ENCODE measurements around the gene BLTP2.
A peak's percentile ranks its signal among the peaks of the same experiment; 100 is the strongest.

Gene BLTP2

DNA sequence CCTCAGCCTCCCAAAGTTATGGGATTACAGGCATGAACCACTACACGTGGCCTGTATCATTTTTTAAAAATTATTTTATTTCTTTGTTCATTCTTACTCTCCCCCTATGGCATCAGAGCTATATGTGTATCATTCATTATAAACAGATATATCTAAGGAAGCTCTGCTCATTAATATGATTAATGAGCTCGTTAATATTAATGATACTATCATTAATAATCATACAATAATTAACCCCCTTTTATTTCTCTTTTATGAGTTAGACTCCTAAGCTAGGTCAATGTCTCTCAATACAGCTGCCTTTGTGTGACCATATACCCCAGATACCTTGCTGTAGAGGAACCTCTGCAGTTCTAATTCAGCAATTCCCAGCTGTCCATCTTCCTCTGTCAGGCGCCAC, 26.5 kb downstream of the BLTP2 start:
- in situ Hi-C loops (cut with HindIII; ENCODE audit: low sequenced_read_pairs) = loop anchor here (5.0 kb wide), 1 partner anchor 41 kb away; the partner anchor contains the start of gene ALDOC
- DNase-seq (ENCODE audit: low read depth) = no peak
- no peak overlapping the region for H3K4me3 ChIP-seq (ENCODE audit: low read depth, low read length)
- TF ChIP-seq, protein P1, sequence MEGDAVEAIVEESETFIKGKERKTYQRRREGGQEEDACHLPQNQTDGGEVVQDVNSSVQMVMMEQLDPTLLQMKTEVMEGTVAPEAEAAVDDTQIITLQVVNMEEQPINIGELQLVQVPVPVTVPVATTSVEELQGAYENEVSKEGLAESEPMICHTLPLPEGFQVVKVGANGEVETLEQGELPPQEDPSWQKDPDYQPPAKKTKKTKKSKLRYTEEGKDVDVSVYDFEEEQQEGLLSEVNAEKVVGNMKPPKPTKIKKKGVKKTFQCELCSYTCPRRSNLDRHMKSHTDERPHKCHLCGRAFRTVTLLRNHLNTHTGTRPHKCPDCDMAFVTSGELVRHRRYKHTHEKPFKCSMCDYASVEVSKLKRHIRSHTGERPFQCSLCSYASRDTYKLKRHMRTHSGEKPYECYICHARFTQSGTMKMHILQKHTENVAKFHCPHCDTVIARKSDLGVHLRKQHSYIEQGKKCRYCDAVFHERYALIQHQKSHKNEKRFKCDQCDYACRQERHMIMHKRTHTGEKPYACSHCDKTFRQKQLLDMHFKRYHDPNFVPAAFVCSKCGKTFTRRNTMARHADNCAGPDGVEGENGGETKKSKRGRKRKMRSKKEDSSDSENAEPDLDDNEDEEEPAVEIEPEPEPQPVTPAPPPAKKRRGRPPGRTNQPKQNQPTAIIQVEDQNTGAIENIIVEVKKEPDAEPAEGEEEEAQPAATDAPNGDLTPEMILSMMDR (IDR thresholded peaks at IDR 0.05; ENCODE audit: low read depth, low read length, missing control alignments) = no peak

DNA sequence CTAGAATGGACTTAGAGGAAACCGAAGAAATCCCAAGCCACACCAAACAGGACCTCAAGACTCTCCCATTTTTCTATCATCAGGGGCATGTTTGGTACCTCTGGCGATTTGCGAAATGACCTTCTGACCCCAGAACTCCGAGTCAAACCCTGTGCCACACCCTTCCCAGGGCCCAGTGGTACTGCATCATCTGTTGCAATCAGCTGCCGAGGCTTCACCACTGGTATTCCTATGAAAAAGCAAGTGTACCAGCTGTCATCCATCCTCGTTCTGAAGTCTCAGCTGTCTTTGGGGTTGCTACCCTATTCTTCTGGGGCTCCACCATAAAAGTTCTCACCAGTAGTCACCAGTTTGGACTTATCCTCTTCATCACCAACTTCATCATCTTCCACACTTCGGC, 28.7 kb downstream of the BLTP2 start:
- TF ChIP-seq, protein P1 (IDR thresholded peaks at IDR 0.05; ENCODE audit: low read depth, low read length, missing control alignments) = no peak
- DNase-seq (ENCODE audit: low read depth) = no peak
- in situ Hi-C loops (cut with HindIII; ENCODE audit: low sequenced_read_pairs) = loop anchor here (5.0 kb wide), 1 partner anchor 39 kb away; the partner anchor contains the start of gene ALDOC
- no peak overlapping the region for H3K4me3 ChIP-seq (ENCODE audit: low read depth, low read length)

DNA sequence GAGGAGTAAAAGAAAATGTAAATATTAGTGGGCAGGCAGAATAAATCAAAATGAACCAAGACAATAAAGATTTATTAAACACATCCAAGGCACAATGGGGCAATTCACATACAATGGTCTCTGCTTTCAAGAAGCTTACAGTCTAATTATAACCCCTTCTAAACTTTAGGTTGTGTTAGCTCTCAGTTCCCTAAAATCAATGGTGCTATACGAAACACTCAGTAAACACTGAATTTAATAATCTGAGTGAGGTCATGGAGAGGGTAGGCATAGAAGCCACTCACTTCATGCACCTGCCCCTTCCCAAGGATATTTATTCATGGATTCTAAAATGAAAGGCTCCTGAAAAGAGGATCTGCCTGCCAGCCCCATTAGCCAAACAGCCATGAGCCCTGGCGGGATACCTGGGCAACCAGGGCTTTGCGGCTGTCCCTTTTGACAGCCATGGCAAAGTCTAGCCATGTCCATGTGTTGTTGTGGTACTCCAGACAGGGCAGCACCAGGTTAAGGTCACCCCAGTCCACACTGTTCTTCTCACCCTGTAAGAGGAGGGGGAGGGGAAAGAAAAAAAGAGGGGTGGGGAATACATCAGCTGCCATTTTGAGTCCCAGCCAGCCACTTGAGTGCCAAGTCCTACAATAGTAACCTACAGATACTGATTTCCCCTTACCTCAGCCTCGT, 29.6 kb downstream of the BLTP2 start:
- no peak overlapping the region for H3K4me3 ChIP-seq (ENCODE audit: low read depth, low read length)
- DNase-seq (ENCODE audit: low read depth) = no peak
- TF ChIP-seq, protein P1 (IDR thresholded peaks at IDR 0.05; ENCODE audit: low read depth, low read length, missing control alignments) = no peak
- in situ Hi-C loops (cut with HindIII; ENCODE audit: low sequenced_read_pairs) = loop anchor here (5.0 kb wide), 1 partner anchor 38 kb away; the partner anchor contains the start of gene ALDOC

DNA sequence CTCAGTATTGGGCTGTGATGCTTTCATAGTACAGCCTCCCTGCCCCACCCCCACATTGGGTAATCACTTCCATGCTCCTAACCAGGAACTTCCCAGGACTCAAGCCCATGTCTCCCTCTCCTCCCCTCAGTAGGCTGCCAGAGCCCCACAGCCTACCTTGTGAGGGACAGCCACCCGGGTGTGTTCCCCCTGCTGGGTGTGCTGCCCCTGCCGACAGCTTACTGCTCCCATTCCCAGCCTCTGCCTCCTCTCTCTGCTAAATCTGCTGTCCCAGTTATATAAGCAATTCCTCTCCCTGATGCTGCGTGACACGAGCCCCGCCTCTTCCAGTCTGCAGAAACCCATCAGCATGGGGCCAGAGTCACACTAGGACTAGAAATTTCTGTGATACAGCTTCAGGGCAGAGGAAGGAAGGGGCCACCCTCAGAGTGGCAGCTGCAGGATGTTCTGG, 31.0 kb downstream of the BLTP2 start, which contains the start of gene RSKR:
Gene RSKR, minus strand, starts transcription at position 255 of the 451 bp plus-strand sequence. Its CDS starts 24 bp downstream, at position 231.
- TF ChIP-seq, protein P1 (IDR thresholded peaks at IDR 0.05; ENCODE audit: low read depth, low read length, missing control alignments) = no peak
- in situ Hi-C loops (cut with HindIII; ENCODE audit: low sequenced_read_pairs) = no loop called here
- H3K4me3 ChIP-seq (ENCODE audit: low read depth, low read length) = no peak within 1 kb of the TSS
- no peak for DNase-seq (ENCODE audit: low read depth)

DNA sequence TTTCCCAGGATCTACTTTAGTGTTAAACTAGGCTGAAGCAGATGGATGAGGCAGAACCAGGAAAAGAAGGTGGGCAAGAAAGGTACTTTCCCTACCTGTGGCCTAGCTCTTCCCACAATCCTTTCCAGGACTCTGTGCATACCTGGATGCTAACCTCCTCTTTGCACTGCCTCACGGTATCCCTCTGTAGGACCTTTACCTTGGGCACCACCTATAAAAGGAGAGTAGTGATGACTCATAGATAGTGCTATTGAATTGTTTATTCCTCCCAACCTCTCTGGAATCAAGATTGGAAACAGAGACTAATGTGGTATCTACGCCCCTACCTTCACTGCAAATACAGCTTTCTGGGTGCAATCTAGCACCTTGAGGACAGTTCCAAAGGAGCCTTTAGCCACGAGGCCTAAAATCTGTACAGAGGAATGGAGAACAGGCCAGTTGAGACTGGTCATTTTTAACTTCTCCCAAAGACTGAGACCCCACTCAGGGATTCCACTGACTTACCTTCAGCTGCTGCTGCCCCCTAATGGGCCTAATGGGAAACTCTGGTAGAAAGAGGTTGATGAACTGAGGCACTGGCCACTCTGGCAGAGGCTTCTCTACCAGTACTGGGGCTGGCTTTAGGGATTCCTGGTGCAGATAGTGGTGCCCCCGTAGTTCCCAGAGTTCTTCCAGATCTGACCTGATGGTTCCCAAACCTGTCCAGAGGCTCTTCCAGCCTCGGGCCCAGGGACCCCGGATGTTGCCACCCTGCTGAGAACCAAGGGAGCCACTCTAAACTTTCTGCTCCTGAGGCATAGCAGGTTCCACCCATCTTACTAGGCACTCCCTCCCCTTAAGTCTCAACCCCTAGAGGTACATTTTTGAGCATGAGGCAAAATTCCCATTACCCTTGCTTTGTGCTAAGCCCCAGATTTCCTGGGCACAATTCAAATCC, 31.8 kb downstream of the BLTP2 start:
- in situ Hi-C loops (cut with HindIII; ENCODE audit: low sequenced_read_pairs) = no loop called here
- DNase-seq (ENCODE audit: low read depth) = peak; percentile 20
- TF ChIP-seq, protein P1 (IDR thresholded peaks at IDR 0.05; ENCODE audit: low read depth, low read length, missing control alignments) = peak; percentile 82
- no peak overlapping the region for H3K4me3 ChIP-seq (ENCODE audit: low read depth, low read length)

DNA sequence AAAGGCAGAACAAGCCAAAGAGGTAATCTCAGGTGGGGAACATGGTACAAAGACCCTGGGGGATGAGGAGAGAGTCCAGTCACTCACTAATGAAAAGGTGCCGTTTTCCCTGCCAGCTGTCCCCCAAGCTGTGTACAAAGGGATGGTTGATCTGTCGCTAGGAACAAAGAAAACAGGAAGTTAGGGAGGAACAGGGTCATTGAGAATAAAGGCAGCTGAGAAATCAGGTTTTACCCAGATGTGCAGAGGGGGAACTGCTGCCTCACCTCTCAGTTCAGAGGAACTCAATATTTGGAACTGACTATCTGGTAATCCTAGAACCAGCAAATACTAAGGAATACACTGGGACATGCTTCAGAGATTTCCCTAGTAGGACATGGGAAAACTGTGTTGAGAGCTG, 32.4 kb downstream of the BLTP2 start:
- in situ Hi-C loops (cut with HindIII; ENCODE audit: low sequenced_read_pairs) = no loop called here
- TF ChIP-seq, protein P1 (IDR thresholded peaks at IDR 0.05; ENCODE audit: low read depth, low read length, missing control alignments) = no peak
- H3K4me3 ChIP-seq (ENCODE audit: low read depth, low read length) = no peak overlapping the region
- DNase-seq (ENCODE audit: low read depth) = no peak

All from astrocyte of the cerebellum (primary cell).